Esophagus squamous epithelium (tissue), 5 donors: ENCODE measurements around the gene RAI14. TPM values are rescaled to one million over a fixed set of nuclear protein-coding genes. Genes with fewer than 3 reads are reported as not detected.

Source experiments
- DNase-seq: peaks from one replicate; lab custom pipeline; 2025; lab: John Stamatoyannopoulos, UW
- H3K27ac ChIP-seq, 4 donors: fragments of 200-600 bp; sonication (generic); one replicate each; pipeline ENCODE4 v1.5.1; 2016 to 2019; ENCODE audit warnings: mild to moderate bottlenecking in 1 of 4
- H3K27me3 ChIP-seq, 4 donors: fragments of 200-600 bp; sonication (generic); 1 replicate in 3 of 4; 2 replicates in 1 of 4; pipeline versions ENCODE4 v1.5.1 to v1.6.0; 2017 to 2021; ENCODE audit warnings: antibody characterized with exemption in 1 of 4
- H3K36me3 ChIP-seq, 3 donors: fragments of 200-600 bp; sonication (generic); one replicate each; pipeline ENCODE4 v1.5.1; 2016 to 2019
- H3K4me1 ChIP-seq, 3 donors: fragments of 200-600 bp; sonication (generic); one replicate each; pipeline ENCODE4 v1.5.1; 2017 to 2019
- H3K4me3 ChIP-seq, 4 donors: fragments of 200-600 bp; sonication (generic); 1 replicate in 3 of 4; 2 replicates in 1 of 4; pipeline ENCODE4 v1.5.1; 2016 to 2019; ENCODE audit warnings: mild to moderate bottlenecking in 2 of 4, moderate library complexity in 1 of 4
- H3K9me3 ChIP-seq, 3 donors: fragments of 200-600 bp; sonication (generic); one replicate each; pipeline ENCODE4 v1.5.1; 2016 to 2019
- POLR2A ChIP-seq, 4 donors: fragments of 450-650 bp; IDR thresholded peaks; one replicate each; pipeline ENCODE4 v1.6.1; 2017; ENCODE audit warnings: antibody characterized with exemption in 4 of 4, mild to moderate bottlenecking in 4 of 4, moderate library complexity in 3 of 4
- WGBS, 2 donors: methylation state at CpG; one replicate each; pipeline ENCODE4 v1.1.5; 2018; 5-methylcytosine and 5-hydroxymethylcytosine counted together
- intact Hi-C: fragments of 100-400 bp; cut with DNase I; formaldehyde crosslinking; loops from one replicate; pipeline ENCODE4 v1.15.0; 2022
- total RNA-seq, 4 donors: library from RNA; depleted of rRNA; stranded (reverse); fragments of >200 nt; gene quantifications; one replicate each; pipeline ENCODE4 v1.1.0, GENCODE V29; 2016
- TF ChIP-seq, protein P1 (sequence below), 6 experiments: fragments of 450-650 bp in 4 of 6; fragments of 200-600 bp in 2 of 6; sonication (generic) in 2 of 6; IDR thresholded peaks; one replicate each; pipeline ENCODE4 v1.5.1; 2016 to 2019; ENCODE audit warnings: antibody characterized with exemption in 6 of 6, mild to moderate bottlenecking in 4 of 6, moderate library complexity in 4 of 6
- donor health status: DM: yes; HTN: yes; CAD: no.

The RAI14 gene
- total RNA-seq, 4 donors from 2014 or later = 5.2 to 18.7 (median 9.0) TPM

DNA sequence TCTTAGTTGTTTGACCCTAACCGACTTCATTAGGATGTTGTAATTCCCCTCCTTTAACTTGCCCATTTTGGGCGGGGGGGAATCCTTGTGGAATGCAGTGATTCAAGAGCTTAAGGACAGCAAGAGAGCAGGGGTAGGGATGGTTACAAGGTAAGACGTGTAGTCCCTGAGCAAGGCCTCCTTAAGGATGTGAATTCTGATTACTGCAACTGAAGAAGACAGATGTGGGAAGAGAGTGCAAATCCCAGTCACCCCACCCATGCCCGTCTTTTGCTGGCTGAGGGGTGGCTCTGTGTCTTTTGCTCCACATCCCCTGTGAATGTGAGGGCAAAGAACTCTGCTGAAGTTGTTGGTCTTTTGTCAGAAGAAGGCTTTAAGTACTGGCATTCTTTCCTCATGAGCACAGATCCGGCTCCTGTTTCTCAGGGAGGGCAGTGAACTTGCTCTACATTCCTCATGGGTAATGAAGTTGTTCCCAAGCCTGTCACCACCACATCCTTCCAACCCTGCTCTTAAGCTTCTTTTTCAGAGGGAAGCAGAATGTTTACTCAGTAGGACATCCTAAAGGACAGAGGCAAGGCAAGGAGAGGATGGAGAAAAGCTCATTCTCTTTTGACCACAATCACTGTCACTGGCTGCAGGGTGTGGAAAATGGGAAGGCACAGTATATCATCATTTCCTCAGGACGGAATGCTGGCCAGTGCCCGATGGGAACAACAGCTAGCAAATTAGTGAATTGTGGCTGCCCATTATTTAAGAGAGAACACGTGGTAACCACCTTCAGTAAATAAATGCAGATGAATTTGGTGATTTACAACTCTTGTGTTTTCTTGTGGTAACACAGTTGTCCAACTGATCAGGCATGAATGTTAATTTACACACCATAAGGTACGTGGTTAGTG is 61.5 kb downstream of the RAI14 start:
- Histone ChIP-seq H3K27me3 (no peaks in the 10 kb centered on the region), H3K4me3 (no peak overlapping the region), H3K9me3 (no peaks in the 10 kb centered on the region), H3K36me3 (no peaks in the 10 kb centered on the region), H3K4me1 (peaks cover 0 to 5% (median 0%) of the 10 kb centered on the region in 3 donors), H3K27ac (peak overlapping the region in 3 of 4 donors; percentile 19 to 67 (median 31))
- 49 to 63% methylated on average over 9 of the region's 9 CpGs for WGBS, 2 donors
- intact Hi-C loops = no loop called here
- no peak for TF ChIP-seq POLR2A (IDR thresholded peaks at IDR 0.05)
- TF ChIP-seq, protein P1, sequence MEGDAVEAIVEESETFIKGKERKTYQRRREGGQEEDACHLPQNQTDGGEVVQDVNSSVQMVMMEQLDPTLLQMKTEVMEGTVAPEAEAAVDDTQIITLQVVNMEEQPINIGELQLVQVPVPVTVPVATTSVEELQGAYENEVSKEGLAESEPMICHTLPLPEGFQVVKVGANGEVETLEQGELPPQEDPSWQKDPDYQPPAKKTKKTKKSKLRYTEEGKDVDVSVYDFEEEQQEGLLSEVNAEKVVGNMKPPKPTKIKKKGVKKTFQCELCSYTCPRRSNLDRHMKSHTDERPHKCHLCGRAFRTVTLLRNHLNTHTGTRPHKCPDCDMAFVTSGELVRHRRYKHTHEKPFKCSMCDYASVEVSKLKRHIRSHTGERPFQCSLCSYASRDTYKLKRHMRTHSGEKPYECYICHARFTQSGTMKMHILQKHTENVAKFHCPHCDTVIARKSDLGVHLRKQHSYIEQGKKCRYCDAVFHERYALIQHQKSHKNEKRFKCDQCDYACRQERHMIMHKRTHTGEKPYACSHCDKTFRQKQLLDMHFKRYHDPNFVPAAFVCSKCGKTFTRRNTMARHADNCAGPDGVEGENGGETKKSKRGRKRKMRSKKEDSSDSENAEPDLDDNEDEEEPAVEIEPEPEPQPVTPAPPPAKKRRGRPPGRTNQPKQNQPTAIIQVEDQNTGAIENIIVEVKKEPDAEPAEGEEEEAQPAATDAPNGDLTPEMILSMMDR (IDR thresholded peaks at IDR 0.05) = no peak
- no peak for DNase-seq

DNA sequence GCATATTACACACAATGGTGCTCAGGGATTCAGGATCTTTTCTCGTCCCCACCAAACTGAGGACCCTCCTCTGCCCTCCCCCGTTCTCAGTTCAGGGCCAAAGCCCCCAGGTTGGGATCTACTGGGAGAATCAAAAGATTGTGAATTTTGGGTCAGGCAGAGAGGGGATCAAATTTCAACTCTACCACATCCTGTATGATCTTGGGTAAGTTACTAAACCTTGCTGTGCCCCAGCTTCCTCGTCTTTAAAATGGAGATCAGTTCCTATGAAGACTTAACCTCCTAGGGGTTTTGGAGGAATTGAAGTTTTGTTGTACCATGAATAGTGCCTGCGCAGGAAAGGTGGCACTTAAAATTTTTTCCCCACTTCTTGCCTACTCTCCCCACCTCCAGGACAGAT is 62.4 kb downstream of the RAI14 start:
- TF ChIP-seq POLR2A (IDR thresholded peaks at IDR 0.05) = no peak
- TF ChIP-seq, protein P1 (IDR thresholded peaks at IDR 0.05) = no peak
- no peaks in the 10 kb centered on the region for H3K9me3 ChIP-seq
- H3K27ac ChIP-seq = peak overlapping the region in 3 of 4 donors; percentile 3 to 67 (median 31)
- H3K36me3 ChIP-seq = no peaks in the 10 kb centered on the region
- 74 to 88% methylated on average over 4 of the region's 4 CpGs for WGBS, 2 donors
- peaks cover 0 to 5% (median 0%) of the 10 kb centered on the region in 3 donors for H3K4me1 ChIP-seq
- DNase-seq = no peak
- no peaks in the 10 kb centered on the region for H3K27me3 ChIP-seq
- intact Hi-C loops = no loop called here
- no peak overlapping the region for H3K4me3 ChIP-seq

- Histone ChIP-seq H3K9me3 (no peaks in the 10 kb centered on the region), H3K27ac (peak overlapping the region in 1 of 4 donors; percentile 67), H3K36me3 (no peaks in the 10 kb centered on the region), H3K4me1 (peaks cover 0 to 5% (median 0%) of the 10 kb centered on the region in 3 donors), H3K27me3 (no peaks in the 10 kb centered on the region), H3K4me3 (no peak overlapping the region)
- intact Hi-C loops = no loop called here
- WGBS, 2 donors = 73 to 80% methylated on average over 5 to 8 of the region's 8 CpGs
- DNase-seq = no peak
- TF ChIP-seq, protein P1 (IDR thresholded peaks at IDR 0.05) = no peak
- TF ChIP-seq POLR2A (IDR thresholded peaks at IDR 0.05) = no peak
Measured at GRCh38 chr5:34719029-34719428, 62.9 kb downstream of the RAI14 start.

DNA sequence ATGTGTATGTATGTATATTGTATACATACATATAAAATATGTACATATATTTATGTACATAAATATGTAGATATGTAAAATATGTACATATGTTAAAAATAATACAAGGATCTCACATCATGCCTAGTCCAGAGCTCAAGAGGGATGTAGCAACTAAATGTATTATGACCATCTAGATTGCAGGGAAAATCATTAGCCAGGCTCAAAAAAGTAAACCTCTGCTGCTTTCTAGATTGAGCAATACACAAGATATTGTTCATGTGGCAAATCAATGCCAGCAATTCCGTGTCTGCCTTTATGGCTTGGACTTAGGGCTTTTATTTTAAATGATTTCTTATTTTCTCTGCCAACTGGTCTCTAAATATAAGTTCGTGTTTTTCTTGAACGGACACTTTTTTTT is 65.2 kb downstream of the RAI14 start:
- H3K4me3 ChIP-seq = no peak overlapping the region
- no peaks in the 10 kb centered on the region for H3K27me3 ChIP-seq
- peaks cover 0 to 5% (median 0%) of the 10 kb centered on the region in 3 donors for H3K4me1 ChIP-seq
- H3K27ac ChIP-seq = no peak overlapping the region
- DNase-seq = no peak
- H3K9me3 ChIP-seq = no peaks in the 10 kb centered on the region
- H3K36me3 ChIP-seq = no peaks in the 10 kb centered on the region
- TF ChIP-seq, protein P1 (IDR thresholded peaks at IDR 0.05) = no peak
- no peak for TF ChIP-seq POLR2A (IDR thresholded peaks at IDR 0.05)
- WGBS, 2 donors = 68 to 71% methylated on average over 3 of the region's 3 CpGs
- intact Hi-C loops = no loop called here

DNA sequence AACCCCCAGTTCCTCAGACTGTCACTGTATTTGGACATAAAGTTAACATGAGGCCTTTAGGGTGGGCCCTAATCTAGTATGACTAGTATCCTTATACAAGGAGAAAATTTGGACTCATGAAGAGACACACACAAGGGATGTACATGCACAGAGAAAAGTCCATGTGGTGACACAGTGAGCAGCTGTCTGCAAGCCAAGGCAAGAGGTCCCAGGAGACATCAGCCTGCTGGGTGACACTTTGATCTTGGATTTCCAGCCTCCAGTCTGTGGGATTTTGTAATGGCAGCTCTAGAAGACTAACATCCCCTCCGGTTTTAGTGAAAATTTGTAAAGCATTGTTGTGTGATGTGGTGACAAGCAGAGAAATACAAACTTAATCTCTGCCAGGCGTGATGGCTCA is 66.1 kb downstream of the RAI14 start:
- peak overlapping the region in 1 of 4 donors; percentile 2 for H3K27ac ChIP-seq
- no peak for DNase-seq
- WGBS, 2 donors = 62 to 80% methylated on average over 1 to 2 of the region's 2 CpGs
- no peaks in the 10 kb centered on the region for H3K36me3 ChIP-seq
- H3K27me3 ChIP-seq = no peaks in the 10 kb centered on the region
- TF ChIP-seq POLR2A (IDR thresholded peaks at IDR 0.05) = no peak
- TF ChIP-seq, protein P1 (IDR thresholded peaks at IDR 0.05) = no peak
- H3K4me1 ChIP-seq = peaks cover 0 to 3% (median 0%) of the 10 kb centered on the region in 3 donors
- intact Hi-C loops = no loop called here
- no peak overlapping the region for H3K4me3 ChIP-seq
- H3K9me3 ChIP-seq = no peaks in the 10 kb centered on the region
